Measurements from ENCODE around the gene DLEC1.

DNA sequence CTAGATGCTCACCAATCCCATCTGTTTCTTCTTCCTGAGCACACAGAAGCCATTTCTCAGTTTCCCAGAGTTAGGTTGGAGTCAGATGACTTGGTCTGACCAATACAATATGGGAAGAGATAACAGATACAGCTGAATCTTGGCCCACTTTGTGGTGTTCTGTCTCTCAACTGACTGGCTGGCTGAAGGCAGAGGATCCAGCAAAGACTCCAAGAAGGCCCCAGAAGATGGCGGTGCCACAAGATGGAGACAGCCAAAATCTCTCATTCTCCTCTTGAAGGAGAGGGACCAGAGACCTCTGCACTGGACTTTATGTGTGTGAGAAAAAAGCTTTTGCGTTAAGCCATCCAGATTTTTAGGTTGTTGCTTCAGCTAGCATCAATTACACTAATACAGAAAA, 118.1 kb downstream of the DLEC1 start:
- TF ChIP-seq, protein P1, sequence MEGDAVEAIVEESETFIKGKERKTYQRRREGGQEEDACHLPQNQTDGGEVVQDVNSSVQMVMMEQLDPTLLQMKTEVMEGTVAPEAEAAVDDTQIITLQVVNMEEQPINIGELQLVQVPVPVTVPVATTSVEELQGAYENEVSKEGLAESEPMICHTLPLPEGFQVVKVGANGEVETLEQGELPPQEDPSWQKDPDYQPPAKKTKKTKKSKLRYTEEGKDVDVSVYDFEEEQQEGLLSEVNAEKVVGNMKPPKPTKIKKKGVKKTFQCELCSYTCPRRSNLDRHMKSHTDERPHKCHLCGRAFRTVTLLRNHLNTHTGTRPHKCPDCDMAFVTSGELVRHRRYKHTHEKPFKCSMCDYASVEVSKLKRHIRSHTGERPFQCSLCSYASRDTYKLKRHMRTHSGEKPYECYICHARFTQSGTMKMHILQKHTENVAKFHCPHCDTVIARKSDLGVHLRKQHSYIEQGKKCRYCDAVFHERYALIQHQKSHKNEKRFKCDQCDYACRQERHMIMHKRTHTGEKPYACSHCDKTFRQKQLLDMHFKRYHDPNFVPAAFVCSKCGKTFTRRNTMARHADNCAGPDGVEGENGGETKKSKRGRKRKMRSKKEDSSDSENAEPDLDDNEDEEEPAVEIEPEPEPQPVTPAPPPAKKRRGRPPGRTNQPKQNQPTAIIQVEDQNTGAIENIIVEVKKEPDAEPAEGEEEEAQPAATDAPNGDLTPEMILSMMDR (conservative IDR thresholded peaks at IDR 0.05; ENCODE audit: low read depth in 2 of 2), result no peak
- TF ChIP-seq EZH2phosphoT487 (IDR thresholded peaks at IDR 0.05; ENCODE audit: unreplicated experiment), result no peak
- TF ChIP-seq, protein P2, sequence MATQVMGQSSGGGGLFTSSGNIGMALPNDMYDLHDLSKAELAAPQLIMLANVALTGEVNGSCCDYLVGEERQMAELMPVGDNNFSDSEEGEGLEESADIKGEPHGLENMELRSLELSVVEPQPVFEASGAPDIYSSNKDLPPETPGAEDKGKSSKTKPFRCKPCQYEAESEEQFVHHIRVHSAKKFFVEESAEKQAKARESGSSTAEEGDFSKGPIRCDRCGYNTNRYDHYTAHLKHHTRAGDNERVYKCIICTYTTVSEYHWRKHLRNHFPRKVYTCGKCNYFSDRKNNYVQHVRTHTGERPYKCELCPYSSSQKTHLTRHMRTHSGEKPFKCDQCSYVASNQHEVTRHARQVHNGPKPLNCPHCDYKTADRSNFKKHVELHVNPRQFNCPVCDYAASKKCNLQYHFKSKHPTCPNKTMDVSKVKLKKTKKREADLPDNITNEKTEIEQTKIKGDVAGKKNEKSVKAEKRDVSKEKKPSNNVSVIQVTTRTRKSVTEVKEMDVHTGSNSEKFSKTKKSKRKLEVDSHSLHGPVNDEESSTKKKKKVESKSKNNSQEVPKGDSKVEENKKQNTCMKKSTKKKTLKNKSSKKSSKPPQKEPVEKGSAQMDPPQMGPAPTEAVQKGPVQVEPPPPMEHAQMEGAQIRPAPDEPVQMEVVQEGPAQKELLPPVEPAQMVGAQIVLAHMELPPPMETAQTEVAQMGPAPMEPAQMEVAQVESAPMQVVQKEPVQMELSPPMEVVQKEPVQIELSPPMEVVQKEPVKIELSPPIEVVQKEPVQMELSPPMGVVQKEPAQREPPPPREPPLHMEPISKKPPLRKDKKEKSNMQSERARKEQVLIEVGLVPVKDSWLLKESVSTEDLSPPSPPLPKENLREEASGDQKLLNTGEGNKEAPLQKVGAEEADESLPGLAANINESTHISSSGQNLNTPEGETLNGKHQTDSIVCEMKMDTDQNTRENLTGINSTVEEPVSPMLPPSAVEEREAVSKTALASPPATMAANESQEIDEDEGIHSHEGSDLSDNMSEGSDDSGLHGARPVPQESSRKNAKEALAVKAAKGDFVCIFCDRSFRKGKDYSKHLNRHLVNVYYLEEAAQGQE (IDR thresholded peaks at IDR 0.05; ENCODE audit: unreplicated experiment), result no peak

Measured in GM23338 (cell line).